Activated CD8-positive, alpha-beta memory T cell treated with anti-CD3 and anti-CD28 coated beads, Interleukin-2, amount 50 U/mL, for 48 hours (primary cell): ENCODE data around the gene CELA2A.
"Not testable (repeated sequence)": the region's sequence is repeated elsewhere in the genome, so short reads cannot be mapped to it uniquely, and the experiment has no call there.

ENCODE experiments used
- DNase-seq: peaks from one replicate; pipeline ENCODE4 v3.0.0-alpha.2; 2020

CELA2A gene

GRCh38 chr1:15445390-15446122, 11.0 kb upstream of the CELA2A start:
- DNase-seq, result no peak

- DNase-seq, result no peak
Measured at GRCh38 chr1:15446212-15446611, 10.3 kb upstream of the CELA2A start.

- DNase-seq, result no peak
Measured at GRCh38 chr1:15448877-15449462, 7.6 kb upstream of the CELA2A start.

- no peak for DNase-seq
Measured at GRCh38 chr1:15449567-15449966, 7.0 kb upstream of the CELA2A start.

- DNase-seq, result no peak
Measured at GRCh38 chr1:15451014-15451722, 5.4 kb upstream of the CELA2A start.

- no peak for DNase-seq
Measured at GRCh38 chr1:15452216-15452615, 4.3 kb upstream of the CELA2A start.

GRCh38 chr1:15452866-15453571, 3.5 kb upstream of the CELA2A start:
- DNase-seq, result no peak

GRCh38 chr1:15453734-15454133, 2.8 kb upstream of the CELA2A start:
- DNase-seq, result no peak

- no peak for DNase-seq
Measured at GRCh38 chr1:15454256-15454655, 2.3 kb upstream of the CELA2A start.

GRCh38 chr1:15455522-15455921, 1.0 kb upstream of the CELA2A start:
- no peak for DNase-seq

GRCh38 chr1:15457585-15457984, 1.1 kb downstream of the CELA2A start:
- DNase-seq, result no peak

GRCh38 chr1:15458388-15458787, 1.9 kb downstream of the CELA2A start:
- not testable (repeated sequence) for DNase-seq

GRCh38 chr1:15459771-15460707, 3.5 kb downstream of the CELA2A start:
- DNase-seq, result no peak

- DNase-seq, result no peak
Measured at GRCh38 chr1:15460708-15461095, 4.2 kb downstream of the CELA2A start.

- not testable (repeated sequence) for DNase-seq
Measured at GRCh38 chr1:15463064-15463800, 6.7 kb downstream of the CELA2A start.

- not testable (repeated sequence) for DNase-seq
Measured at GRCh38 chr1:15463926-15464322, 7.4 kb downstream of the CELA2A start.

GRCh38 chr1:15465674-15466073, 9.1 kb downstream of the CELA2A start:
- no peak for DNase-seq

GRCh38 chr1:15466955-15467625, 10.6 kb downstream of the CELA2A start:
- not testable (repeated sequence) for DNase-seq

GRCh38 chr1:15468145-15468544, 11.6 kb downstream of the CELA2A start:
- DNase-seq, result no peak

GRCh38 chr1:15469361-15469760, 12.8 kb downstream of the CELA2A start:
- no peak for DNase-seq
